Body of pancreas (tissue), 4 donors: ENCODE results near the gene RMI2.

Experiments used
- POLR2A ChIP-seq, 3 donors: fragments of 450-650 bp; IDR thresholded peaks; one replicate each; pipeline ENCODE4 v1.6.1; 2016; ENCODE audit warnings: antibody characterized with exemption in 3 of 3, mild to moderate bottlenecking in 2 of 3
- TF ChIP-seq, protein P1 (sequence below), 7 experiments: fragments of 450-650 bp in 4 of 7; fragments of 200-600 bp in 3 of 7; sonication (generic) in 3 of 7; IDR thresholded peaks; one replicate each; pipeline ENCODE4 v1.5.1; 2016 to 2019; ENCODE audit warnings: antibody characterized with exemption in 7 of 7

DNA sequence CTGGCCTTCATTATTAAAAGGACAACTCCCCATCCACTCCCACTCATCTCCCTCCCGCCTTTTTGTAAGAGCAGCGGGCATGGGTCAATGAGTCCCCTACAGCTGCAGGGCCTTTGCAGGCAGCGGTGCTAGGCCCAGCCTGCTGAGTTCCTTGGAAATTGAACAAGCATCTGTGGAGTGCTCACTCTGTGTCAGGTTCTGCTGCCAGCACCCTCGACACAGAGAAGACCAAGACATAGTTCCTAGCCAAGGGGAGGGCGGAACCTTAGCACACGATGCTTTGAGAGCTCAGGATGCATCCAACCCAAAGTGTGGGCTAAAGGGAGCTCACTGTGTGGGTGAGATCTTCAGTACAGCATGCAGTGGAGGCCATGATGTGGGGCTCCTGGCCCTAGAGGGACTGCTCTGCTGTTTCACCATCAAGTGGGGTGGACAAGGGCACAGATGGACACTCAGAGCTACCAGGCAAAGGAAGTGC, 27.6 kb downstream of the RMI2 start:
- no peak for TF ChIP-seq POLR2A (IDR thresholded peaks at IDR 0.05)
- TF ChIP-seq, protein P1, sequence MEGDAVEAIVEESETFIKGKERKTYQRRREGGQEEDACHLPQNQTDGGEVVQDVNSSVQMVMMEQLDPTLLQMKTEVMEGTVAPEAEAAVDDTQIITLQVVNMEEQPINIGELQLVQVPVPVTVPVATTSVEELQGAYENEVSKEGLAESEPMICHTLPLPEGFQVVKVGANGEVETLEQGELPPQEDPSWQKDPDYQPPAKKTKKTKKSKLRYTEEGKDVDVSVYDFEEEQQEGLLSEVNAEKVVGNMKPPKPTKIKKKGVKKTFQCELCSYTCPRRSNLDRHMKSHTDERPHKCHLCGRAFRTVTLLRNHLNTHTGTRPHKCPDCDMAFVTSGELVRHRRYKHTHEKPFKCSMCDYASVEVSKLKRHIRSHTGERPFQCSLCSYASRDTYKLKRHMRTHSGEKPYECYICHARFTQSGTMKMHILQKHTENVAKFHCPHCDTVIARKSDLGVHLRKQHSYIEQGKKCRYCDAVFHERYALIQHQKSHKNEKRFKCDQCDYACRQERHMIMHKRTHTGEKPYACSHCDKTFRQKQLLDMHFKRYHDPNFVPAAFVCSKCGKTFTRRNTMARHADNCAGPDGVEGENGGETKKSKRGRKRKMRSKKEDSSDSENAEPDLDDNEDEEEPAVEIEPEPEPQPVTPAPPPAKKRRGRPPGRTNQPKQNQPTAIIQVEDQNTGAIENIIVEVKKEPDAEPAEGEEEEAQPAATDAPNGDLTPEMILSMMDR (IDR thresholded peaks at IDR 0.05): no peak
